ENCODE results near the gene EMSY. TPM values are rescaled to one million over a fixed set of nuclear protein-coding genes. Genes with fewer than 3 reads are reported as not detected.

The EMSY gene
- total and polyA plus RNA-seq, 9 of the 15 experiments (the other 6 are each of a cell fraction or from before 2014, with no cell fraction given) = 12.7 to 25.4 (median 17.9) TPM

DNA sequence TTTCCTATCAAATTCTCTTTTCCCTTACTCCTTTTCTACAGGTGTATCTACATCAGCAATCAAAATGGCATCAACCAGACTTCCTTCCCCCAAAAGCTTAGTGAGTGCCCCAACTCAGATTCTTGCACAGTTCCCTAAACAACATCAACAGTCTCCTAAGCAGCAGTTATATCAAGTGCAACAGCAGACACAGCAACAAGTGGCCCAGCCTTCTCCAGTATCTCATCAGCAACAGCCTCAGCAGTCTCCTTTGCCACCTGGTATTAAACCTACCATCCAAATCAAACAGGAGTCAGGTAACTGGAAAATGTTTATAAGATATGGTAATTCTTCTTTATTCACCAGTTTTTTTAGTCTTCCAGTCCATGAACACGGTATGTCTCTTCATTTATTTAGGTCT is 51.4 kb downstream of the EMSY start:
- Histone ChIP-seq H4K20me1 (replicated peaks; ENCODE audit: control insufficient read depth, insufficient read depth, low read length) (no peaks in the 10 kb centered on the region; the same call in 1 of the 2 replicates), H3K27ac (ENCODE audit: extremely low read depth, low read depth, low read length) (no peak overlapping the region), H3K36me3 (ENCODE audit: control insufficient read depth, insufficient read depth, low read length) (peaks cover 46% of the 10 kb centered on the region), H3K79me2 (ENCODE audit: control insufficient read depth, insufficient read depth, low read length) (no peaks in the 10 kb centered on the region), H3K9me1 (ENCODE audit: control insufficient read depth, insufficient read depth, low read length) (no peaks in the 10 kb centered on the region), H3K4me3 (no peak overlapping the region), H3K9ac (ENCODE audit: insufficient read depth in 1 of 2, low read depth in 2 of 2, low read length in 2 of 2) (no peak overlapping the region), H3K4me1 (replicated peaks in 1 of 2; ENCODE audit: control insufficient read depth in 2 of 2, insufficient read depth in 2 of 2, low read length in 2 of 2) (no peaks in the 10 kb centered on the region), H3K27me3 (ENCODE audit: control insufficient read depth in 2 of 2, insufficient read depth in 2 of 2, low read length in 2 of 2) (no peaks in the 10 kb centered on the region), H2AFZ (ENCODE audit: low read depth, low read length) (no peak overlapping the region), H3K4me2 (ENCODE audit: insufficient read depth, low read length) (no peak overlapping the region), H3K9me3 (replicated peaks; ENCODE audit: control insufficient read depth, insufficient read depth, low read depth, low read length) (no peaks in the 10 kb centered on the region)
- ChIA-PET POLR2A (no interaction called here), CTCF (ENCODE audit: low intra/inter-chr PET ratio) (no interaction called here)
- 83% methylated on average over 1 of the region's 1 CpG for WGBS (ENCODE audit: insufficient coverage, low coverage, missing lambda C conversion rate)
- in situ Hi-C loops (cut with MboI) = no loop called here
- TF ChIP-seq TAF7 (tag; IDR thresholded peaks at IDR 0.05) (no peak), KDM5B (IDR thresholded peaks at IDR 0.05; ENCODE audit: insufficient replicate concordance, low read depth, low read length) (no peak), BDP1 (IDR thresholded peaks at IDR 0.05; ENCODE audit: insufficient read depth, insufficient read length) (no peak), RFX1 (IDR thresholded peaks at IDR 0.05) (no peak), ZNF699 (CRISPR knock-in tag; IDR thresholded peaks at IDR 0.05; ENCODE audit: insufficient replicate concordance) (no peak), SMARCC2 (IDR thresholded peaks at IDR 0.05; ENCODE audit: low read depth) (no peak), HCFC1 (IDR thresholded peaks at IDR 0.05; ENCODE audit: low read depth, low read length) (no peak), ZBED1 (IDR thresholded peaks at IDR 0.05) (no peak), ZNF586 (CRISPR knock-in tag; conservative IDR thresholded peaks at IDR 0.05) (no peak), ZNF224 (CRISPR knock-in tag; IDR thresholded peaks at IDR 0.05) (no peak), MYNN (IDR thresholded peaks at IDR 0.05) (no peak), MYNN (CRISPR knock-in tag; IDR thresholded peaks at IDR 0.05) (no peak), RBFOX2 (IDR thresholded peaks at IDR 0.05; ENCODE audit: low read depth, low read length) (no peak), EHMT2 (IDR thresholded peaks at IDR 0.05) (no peak)
- TF ChIP-seq, protein P1, sequence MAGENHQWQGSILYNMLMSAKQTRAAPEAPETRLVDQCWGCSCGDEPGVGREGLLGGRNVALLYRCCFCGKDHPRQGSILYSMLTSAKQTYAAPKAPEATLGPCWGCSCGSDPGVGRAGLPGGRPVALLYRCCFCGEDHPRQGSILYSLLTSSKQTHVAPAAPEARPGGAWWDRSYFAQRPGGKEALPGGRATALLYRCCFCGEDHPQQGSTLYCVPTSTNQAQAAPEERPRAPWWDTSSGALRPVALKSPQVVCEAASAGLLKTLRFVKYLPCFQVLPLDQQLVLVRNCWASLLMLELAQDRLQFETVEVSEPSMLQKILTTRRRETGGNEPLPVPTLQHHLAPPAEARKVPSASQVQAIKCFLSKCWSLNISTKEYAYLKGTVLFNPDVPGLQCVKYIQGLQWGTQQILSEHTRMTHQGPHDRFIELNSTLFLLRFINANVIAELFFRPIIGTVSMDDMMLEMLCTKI (IDR thresholded peaks at IDR 0.05; ENCODE audit: partially characterized antibody) = no peak
- TF ChIP-seq, protein P2, sequence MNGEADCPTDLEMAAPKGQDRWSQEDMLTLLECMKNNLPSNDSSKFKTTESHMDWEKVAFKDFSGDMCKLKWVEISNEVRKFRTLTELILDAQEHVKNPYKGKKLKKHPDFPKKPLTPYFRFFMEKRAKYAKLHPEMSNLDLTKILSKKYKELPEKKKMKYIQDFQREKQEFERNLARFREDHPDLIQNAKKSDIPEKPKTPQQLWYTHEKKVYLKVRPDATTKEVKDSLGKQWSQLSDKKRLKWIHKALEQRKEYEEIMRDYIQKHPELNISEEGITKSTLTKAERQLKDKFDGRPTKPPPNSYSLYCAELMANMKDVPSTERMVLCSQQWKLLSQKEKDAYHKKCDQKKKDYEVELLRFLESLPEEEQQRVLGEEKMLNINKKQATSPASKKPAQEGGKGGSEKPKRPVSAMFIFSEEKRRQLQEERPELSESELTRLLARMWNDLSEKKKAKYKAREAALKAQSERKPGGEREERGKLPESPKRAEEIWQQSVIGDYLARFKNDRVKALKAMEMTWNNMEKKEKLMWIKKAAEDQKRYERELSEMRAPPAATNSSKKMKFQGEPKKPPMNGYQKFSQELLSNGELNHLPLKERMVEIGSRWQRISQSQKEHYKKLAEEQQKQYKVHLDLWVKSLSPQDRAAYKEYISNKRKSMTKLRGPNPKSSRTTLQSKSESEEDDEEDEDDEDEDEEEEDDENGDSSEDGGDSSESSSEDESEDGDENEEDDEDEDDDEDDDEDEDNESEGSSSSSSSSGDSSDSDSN (IDR thresholded peaks at IDR 0.05; ENCODE audit: borderline replicate concordance in 1 of 2, low read depth in 2 of 2, low read length in 2 of 2) = no peak
- DNase-seq (ENCODE audit: extremely low read depth in 1 of 4, low spot score in 3 of 4) (no peak), ATAC-seq (no peak), FAIRE-seq (no peak)
- intact Hi-C loops (cut with micrococcal nuclease) = no loop called here
- BruUV-seq (replicated peaks) = no TSS peak

Data from K562 (cell line).